ENCODE results near the gene KDM4C. TPM values are rescaled to one million over a fixed set of nuclear protein-coding genes. Genes with fewer than 3 reads are reported as not detected.

The KDM4C gene
- total RNA-seq, 2 experiments from 2014 or later: 51.5 to 60.3 TPM

DNA sequence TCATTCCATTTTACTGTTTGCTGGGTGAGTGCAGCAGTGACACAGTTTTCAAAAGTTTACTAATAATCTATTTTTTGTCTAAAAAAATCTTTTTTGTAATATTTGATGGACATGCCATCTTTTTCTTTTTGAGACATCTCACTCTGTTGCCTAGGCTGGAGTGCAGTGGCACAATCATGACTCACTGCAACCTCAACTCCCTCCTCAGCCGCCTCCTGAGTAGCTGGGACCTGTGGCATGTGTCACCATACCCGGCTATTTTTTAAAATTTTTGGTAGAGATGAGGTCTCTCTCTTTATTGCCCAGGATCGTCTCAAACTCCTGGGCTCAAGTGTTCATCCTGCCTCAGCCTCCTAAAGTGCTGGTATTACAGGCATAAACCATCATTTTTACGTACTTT lies 86.0 kb downstream of the KDM4C start:
- H3K36me3 ChIP-seq (ENCODE audit: insufficient read depth, low read length): no peaks in the 10 kb centered on the region
- ChIA-PET POLR2A (interaction anchor here (1.0 kb wide), 1 partner anchor 14 kb away, joined by 6 read pairs; no protein-coding TSS in a partner anchor), CTCF (ENCODE audit: unreplicated experiment) (no interaction called here)
- no peak overlapping the region for H3K4me3 ChIP-seq (ENCODE audit: low read depth, low read length, poor library complexity, severe bottlenecking)
- H3K4me1 ChIP-seq (ENCODE audit: insufficient read depth, low read length, poor library complexity, severe bottlenecking): no peaks in the 10 kb centered on the region
- no peak overlapping the region for H3K27ac ChIP-seq (ENCODE audit: low read depth, low read length, poor library complexity, severe bottlenecking)
- TF ChIP-seq EZH2phosphoT487 (IDR thresholded peaks at IDR 0.05; ENCODE audit: borderline replicate concordance, low read depth, low read length): no peak
- TF ChIP-seq CTCF (conservative IDR thresholded peaks at IDR 0.05; ENCODE audit: low read length): no peak
- intact Hi-C loops (cut with micrococcal nuclease; ENCODE audit: unreplicated experiment): no loop called here
- H3K9me2 ChIP-seq (ENCODE audit: insufficient read depth, low read length): no peaks in the 10 kb centered on the region
- no peaks in the 10 kb centered on the region for H4K20me1 ChIP-seq (ENCODE audit: insufficient read depth, low read length)
- DNase-seq (ENCODE audit: low spot score): no peak
- H2AFZ ChIP-seq (ENCODE audit: low read length): no peak overlapping the region
- H3K4me2 ChIP-seq (ENCODE audit: low read length): no peak overlapping the region
- no peaks in the 10 kb centered on the region for H3K9me3 ChIP-seq (ENCODE audit: low read length)
- BruUV-seq (replicated peaks): no TSS peak
- no peaks in the 10 kb centered on the region for H3K79me2 ChIP-seq (ENCODE audit: insufficient read depth, low read depth, low read length)

DNA sequence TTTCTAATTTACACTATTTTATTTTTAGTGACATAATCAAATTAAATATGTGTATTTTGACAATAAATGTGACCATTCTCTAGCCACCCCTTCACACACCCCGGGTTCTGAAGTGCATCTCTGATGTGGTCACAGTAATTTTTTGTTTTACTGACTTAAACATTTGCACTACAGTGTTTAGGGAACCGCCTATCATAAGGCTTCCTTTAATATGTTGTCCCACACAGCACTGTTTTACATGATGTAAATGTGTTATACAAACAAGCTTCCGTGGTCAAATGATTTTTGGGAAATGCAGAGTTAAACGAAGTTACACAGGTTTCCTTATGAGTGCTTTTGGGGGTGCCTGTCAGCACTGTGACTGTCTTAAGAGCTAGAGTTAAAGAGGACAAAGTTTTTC lies 86.5 kb downstream of the KDM4C start:
- H3K79me2 ChIP-seq (ENCODE audit: insufficient read depth, low read depth, low read length): no peaks in the 10 kb centered on the region

More for the DNA sequence above, 86.5 kb downstream of the KDM4C start:
- no peaks in the 10 kb centered on the region for H4K20me1 ChIP-seq (ENCODE audit: insufficient read depth, low read length)
- H3K36me3 ChIP-seq (ENCODE audit: insufficient read depth, low read length): peaks cover 4% of the 10 kb centered on the region
- no TSS peak for BruUV-seq (replicated peaks)
- H2AFZ ChIP-seq (ENCODE audit: low read length): no peak overlapping the region
- ChIA-PET POLR2A (interaction anchor here (1.0 kb wide), 1 partner anchor 14 kb away, joined by 6 read pairs; no protein-coding TSS in a partner anchor), CTCF (ENCODE audit: unreplicated experiment) (no interaction called here)
- no peaks in the 10 kb centered on the region for H3K4me1 ChIP-seq (ENCODE audit: insufficient read depth, low read length, poor library complexity, severe bottlenecking)
- DNase-seq (ENCODE audit: low spot score): no peak
- intact Hi-C loops (cut with micrococcal nuclease; ENCODE audit: unreplicated experiment): no loop called here
- no peak overlapping the region for H3K4me3 ChIP-seq (ENCODE audit: low read depth, low read length, poor library complexity, severe bottlenecking)
- H3K27ac ChIP-seq (ENCODE audit: low read depth, low read length, poor library complexity, severe bottlenecking): no peak overlapping the region
- H3K4me2 ChIP-seq (ENCODE audit: low read length): no peak overlapping the region
- TF ChIP-seq CTCF (conservative IDR thresholded peaks at IDR 0.05; ENCODE audit: low read length): no peak
- no peaks in the 10 kb centered on the region for H3K9me3 ChIP-seq (ENCODE audit: low read length)
- H3K9me2 ChIP-seq (ENCODE audit: insufficient read depth, low read length): no peaks in the 10 kb centered on the region
